Epithelial cell of esophagus (primary cell): ENCODE data around the gene KCNK4.

Source experiments
- DNase-seq: peaks from one replicate; pipeline ENCODE4 v3.0.0; 2010; ENCODE audit warnings: low read depth
- H3K4me3 ChIP-seq: 2 replicates; pipeline ENCODE4 v1.5.1; 2011; ENCODE audit warnings: mild to moderate bottlenecking, low read length, control low read depth
- CTCF ChIP-seq: IDR thresholded peaks from 2 replicates; pipeline ENCODE4 v1.5.1; 2011; ENCODE audit warnings: low read depth, mild to moderate bottlenecking, low read length, control low read depth, inconsistent platforms; ENCODE audit not compliant: insufficient read depth; ENCODE audit errors: missing control alignments

KCNK4 gene

GRCh38 chr11:64339754-64340408 lies 48.8 kb downstream of the KCNK4 start, which contains the start of gene CCDC88B:
Gene CCDC88B, plus strand, starts transcription at chr11:64340204. Its CDS starts 63 bp downstream, at chr11:64340267.
- H3K4me3 ChIP-seq, result no peak within 1 kb of the TSS
- no peak for TF ChIP-seq CTCF
- DNase-seq, result no peak

- no peak for TF ChIP-seq CTCF
- no peak overlapping the region for H3K4me3 ChIP-seq
- no peak for DNase-seq
Observed at GRCh38 chr11:64340671-64341335, 49.7 kb downstream of the KCNK4 start.

- no peak overlapping the region for H3K4me3 ChIP-seq
- no peak for DNase-seq
- TF ChIP-seq CTCF, result no peak
Observed at GRCh38 chr11:64341429-64341828, 50.3 kb downstream of the KCNK4 start.

- peak; percentile 96 for DNase-seq
- TF ChIP-seq CTCF, result peak; percentile 30
- H3K4me3 ChIP-seq, result peak overlapping the region; percentile 22
Observed at GRCh38 chr11:64341851-64342791, 51.0 kb downstream of the KCNK4 start.

DNA sequence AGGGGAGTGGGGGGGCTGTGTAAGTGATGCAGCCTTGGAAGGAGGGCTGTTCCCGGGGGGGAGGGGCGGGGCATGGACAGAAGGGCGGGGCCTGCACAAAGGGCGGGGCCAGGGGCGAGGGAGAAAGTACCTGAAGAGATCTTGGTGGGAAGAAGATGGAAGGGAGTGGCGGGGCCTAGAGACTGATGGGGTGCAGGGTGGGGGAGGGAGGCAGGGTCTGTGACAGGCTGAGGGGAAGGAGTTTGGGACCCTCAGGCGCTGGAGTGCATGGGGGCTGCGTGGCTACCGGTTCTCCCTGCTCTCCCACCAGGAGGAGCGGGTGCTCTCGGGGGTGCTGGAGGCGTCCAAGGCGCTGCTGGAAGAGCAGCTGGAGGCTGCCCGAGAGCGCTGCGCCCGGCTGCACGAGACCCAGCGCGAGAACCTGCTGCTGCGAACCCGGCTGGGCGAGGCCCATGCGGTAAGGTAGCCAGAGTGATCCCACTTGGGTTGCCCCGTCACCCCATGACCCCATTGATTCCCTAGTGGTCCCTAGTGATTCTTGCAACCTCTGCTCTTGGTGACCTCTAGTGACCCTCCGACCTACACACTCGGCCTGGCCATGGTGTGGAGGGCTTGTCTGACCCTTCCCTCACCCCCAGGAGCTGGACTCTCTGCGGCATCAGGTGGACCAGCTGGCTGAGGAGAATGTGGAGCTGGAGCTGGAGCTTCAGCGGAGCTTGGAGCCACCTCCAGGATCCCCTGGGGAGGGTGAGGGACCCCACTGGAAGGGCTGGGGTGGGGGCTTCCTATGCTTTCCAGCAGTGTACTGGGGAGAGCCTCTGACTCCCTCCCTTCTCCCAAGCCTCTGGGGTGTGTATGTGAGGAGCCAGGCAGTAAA lies 52.0 kb downstream of the KCNK4 start:
- no peak for TF ChIP-seq CTCF
- peak overlapping the region; percentile 20 for H3K4me3 ChIP-seq
- DNase-seq, result no peak

- DNase-seq, result peak; percentile 37
- no peak overlapping the region for H3K4me3 ChIP-seq
- TF ChIP-seq CTCF, result peak; percentile 42
Observed at GRCh38 chr11:64343767-64344559, 52.9 kb downstream of the KCNK4 start.
